D721Med (cell line): ENCODE results near the gene TFF1.

Experiments
- DNase-seq: peaks from one replicate; pipeline ENCODE4 v3.0.0; 2011; ENCODE audit warnings: low spot score; ENCODE audit not compliant: insufficient read length
- FAIRE-seq: peaks from 2 replicates; lab custom pipeline; 2011; peaks lifted over from hg19 to GRCh38; lab: Jason Lieb, UNC
- CTCF ChIP-seq: IDR thresholded peaks from 2 replicates; pipeline ENCODE4 v1.5.1; 2012; ENCODE audit warnings: mild to moderate bottlenecking, control low read depth; ENCODE audit not compliant: insufficient read depth; ENCODE audit errors: missing control alignments

Gene TFF1

GRCh38 chr21:42405064-42406013, 39.0 kb upstream of the TFF1 start:
- no peak for FAIRE-seq
- no peak for TF ChIP-seq CTCF
- DNase-seq = no peak

GRCh38 chr21:42404539-42404938, 38.2 kb upstream of the TFF1 start:
- no peak for DNase-seq
- no peak for FAIRE-seq
- no peak for TF ChIP-seq CTCF

GRCh38 chr21:42403611-42404231, 37.4 kb upstream of the TFF1 start, which contains the start of gene UBASH3A:
Gene UBASH3A (plus strand): TSS chr21:42403902. CDS start chr21:42403946, 44 bp downstream.
- no peak for FAIRE-seq
- TF ChIP-seq CTCF = no peak
- DNase-seq = no peak

GRCh38 chr21:42401820-42402251, 35.5 kb upstream of the TFF1 start:
- TF ChIP-seq CTCF = no peak
- DNase-seq = no peak
- no peak for FAIRE-seq

- FAIRE-seq = no peak
- no peak for DNase-seq
- no peak for TF ChIP-seq CTCF
These were observed 34.8 kb upstream of the TFF1 start for GRCh38 chr21:42401154-42401553.

- TF ChIP-seq CTCF = no peak
- FAIRE-seq (no peak), DNase-seq (no peak)
These were observed 34.2 kb upstream of the TFF1 start for GRCh38 chr21:42400525-42400924.
